GM19043 (cell line): ENCODE results near the gene VAPB.

Source experiments
- ATAC-seq: cut with Tn5 transposase; IDR thresholded peaks from one replicate; pipeline ENCODE4 v1.9.1; 2021; ENCODE audit warnings: low read depth; ENCODE audit not compliant: unreplicated experiment

The VAPB gene

DNA sequence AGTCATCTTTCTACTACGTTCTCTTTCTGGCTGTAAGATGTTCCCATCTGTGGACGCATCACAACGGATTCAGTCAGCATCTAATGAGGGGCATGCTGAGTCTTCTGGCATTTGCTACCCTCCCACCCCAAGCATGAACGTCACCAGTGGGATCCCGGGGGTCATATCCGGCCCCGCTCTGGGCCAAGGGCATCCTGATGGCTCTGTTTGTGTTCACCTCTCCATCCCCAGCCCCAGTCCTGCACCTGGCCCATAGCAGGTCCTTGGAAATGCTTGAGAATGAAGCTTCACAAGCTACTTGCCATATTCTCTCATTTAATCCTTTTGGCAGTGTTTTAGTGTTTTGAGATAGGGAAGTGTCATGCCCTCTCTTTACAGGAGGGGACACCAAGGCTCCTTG, 111.2 kb downstream of the VAPB start:
- no peak for ATAC-seq
